NCI-H345 (cell line): ENCODE results near the gene TP53RK.

Source experiments
- DNase-seq: peaks from one replicate; lab custom pipeline; 2025; lab: John Stamatoyannopoulos, UW

The TP53RK gene

DNA sequence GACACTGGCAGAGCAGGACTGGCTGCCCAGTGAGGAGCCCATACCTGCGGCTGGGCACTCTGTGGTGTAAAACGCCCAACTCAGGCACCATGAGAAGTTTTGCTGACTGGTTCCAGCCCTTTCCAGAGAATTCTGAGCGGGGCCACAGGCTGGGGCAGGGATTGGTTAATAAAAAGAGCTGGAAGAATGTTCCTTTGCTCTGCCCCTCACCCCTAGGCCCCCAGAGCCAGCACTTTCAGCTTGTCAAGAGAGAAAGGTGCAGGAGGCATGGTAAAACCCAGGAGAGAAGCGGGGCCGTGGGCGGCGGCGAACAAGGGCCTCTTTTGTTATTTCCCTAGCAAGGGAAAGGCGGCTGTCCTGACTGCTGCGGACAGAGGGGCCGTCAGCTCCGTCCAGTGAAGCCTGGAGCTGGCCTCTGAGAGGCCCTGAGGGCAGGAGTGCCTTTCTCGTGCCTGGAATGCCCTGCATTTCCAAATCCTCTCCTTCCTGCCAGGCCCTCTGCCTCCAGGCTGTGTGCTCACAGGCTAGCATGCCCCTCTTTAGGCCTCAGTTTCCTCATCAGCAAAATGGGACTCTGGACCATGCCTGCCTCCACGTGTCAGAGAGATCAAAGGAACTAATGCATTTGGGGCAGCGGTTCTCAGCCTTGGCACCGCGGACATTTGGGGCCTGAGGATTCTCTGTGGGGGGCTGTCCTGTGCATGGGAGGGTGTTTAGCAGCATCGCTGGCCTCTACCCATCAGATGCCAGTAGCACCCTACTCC lies 50.9 kb downstream of the TP53RK start:
- no peak for DNase-seq

DNA sequence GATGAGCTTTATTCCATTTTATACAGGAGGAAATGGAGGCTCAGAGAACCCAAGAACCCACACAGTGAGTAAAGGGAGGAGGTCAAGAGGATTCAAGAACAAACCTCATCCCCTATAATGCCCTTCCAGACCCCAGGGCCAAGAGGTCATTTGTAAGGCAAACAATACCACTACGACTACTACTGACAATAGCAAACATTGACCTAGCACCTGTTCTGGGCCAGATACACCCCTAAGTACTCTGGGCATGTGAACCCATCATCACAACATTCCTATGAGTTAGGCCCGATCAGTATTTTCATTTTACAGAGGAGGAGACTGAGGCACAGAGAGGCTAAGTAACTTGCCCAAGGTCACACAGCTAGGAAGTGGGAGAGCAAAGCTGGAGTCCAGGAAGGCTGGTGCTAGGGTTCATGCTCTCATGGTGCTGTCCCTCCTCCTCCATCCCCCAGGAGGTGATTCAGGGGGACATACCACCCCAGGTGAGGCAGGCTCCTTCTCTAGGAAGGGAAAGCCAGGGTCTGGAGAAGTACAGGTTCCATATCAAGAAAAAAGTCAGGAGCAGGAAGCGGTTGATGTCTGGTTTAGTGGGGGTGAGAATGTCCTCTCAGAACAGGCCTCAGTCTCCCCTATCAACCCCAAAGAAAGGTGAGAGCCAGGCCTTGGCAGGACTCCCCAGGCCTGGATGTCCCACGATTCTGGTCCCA lies 51.7 kb downstream of the TP53RK start:
- no peak for DNase-seq

DNA sequence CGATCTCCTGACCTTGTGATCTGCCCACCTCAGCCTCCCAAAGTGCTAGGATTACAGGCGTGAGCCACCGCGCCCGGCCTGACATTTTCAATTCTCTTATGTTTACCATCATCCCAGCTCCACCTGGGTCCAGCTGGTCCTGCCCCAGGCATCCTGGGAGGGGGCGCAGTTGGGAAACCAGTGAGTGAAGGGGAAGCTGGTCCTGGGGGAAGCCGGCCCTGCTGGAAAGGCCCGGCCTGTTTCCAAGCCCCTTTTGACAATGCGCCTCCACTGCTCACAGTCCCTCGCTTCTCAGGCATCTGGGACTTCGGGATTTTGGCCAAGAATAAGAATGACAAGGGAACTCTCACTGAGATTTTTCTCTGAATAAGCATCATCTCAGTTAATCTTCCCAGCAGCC lies 52.2 kb downstream of the TP53RK start:
- DNase-seq, result no peak

DNA sequence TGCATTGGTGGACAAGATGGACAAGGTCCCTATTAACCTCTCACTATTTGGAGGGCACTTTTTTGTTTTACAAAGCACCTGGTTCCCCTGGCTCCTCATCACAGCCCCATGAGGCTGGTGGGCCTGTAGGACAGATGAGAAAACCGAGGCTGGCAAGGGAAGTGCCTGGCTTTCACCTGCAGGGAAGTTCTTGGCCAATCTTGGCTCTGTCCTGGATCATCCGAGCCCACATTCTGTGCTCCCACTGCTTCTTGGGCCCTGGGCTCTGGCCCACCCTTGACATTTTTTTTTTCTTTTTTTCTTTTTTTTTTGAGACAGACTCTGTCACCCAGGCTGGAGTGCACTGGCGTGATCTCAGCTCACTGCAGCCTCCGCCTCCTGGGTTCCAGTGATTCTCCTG lies 52.7 kb downstream of the TP53RK start:
- no peak for DNase-seq

DNA sequence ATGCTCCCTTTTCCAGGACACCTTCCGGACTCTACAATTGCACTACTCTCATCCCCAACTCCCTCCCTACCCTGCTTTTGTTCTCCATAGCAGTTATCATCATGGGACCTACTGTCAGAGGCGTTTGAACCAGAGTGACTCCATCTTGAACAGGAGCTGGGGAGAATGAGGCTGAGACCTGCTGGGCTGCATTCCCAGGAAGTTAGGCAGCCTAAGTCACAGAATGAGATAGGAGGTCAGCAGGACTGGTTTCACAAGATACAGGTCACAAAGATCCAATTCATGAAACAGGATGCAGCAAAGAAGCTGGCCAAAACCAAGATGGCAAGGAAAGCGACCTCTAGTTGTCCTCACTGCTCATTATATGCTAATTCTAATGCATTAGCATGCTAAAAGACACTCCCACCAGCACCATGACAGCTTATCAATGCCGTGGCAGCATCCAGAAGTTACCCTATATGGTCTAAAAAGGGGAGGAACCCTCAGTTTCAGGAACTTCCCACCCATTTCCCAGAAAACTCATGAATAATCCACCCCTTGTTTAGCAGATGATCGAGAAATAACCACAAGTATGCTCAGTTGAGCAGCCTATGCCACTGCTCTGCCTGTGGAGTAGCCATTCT lies 53.6 kb downstream of the TP53RK start:
- no peak for DNase-seq

DNA sequence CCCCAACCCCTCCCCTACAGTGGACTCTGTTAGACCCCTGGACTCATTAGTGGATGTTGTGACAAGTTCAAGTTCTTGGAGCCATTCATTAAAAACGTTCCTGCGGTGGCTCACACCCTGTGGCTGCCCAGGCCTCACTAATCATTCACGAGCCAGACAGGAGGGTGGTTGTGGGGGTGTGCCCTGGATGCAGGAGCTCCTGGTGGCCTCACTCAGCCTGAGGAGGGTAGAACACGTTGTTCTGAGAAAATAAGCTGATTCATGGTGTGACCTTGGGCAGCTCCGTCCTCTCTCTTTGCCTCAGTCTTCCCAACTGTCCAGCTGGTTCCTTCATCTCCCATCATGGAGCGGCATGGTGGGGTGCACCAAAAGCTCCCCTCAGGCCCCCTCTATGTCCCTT lies 54.7 kb downstream of the TP53RK start:
- no peak for DNase-seq
